Activated CD4-positive, alpha-beta T cell treated with anti-CD3 and anti-CD28 coated beads, Interleukin-2, amount 10 ng/mL, durations not matched to agents 24 days and 14 days (primary cell): ENCODE data around the gene SF3B2. TPM values are rescaled to one million over a fixed set of nuclear protein-coding genes. Genes with fewer than 3 reads are reported as not detected.
A peak's percentile ranks its signal among the peaks of the same experiment; 100 is the strongest.

Experiments
- DNase-seq: peaks from one replicate; pipeline ENCODE4 v3.0.0; 2022
- H3K27ac Mint-ChIP-seq: one replicate; pipeline ENCODE4 v1.8.0; 2022; ENCODE audit warnings: mild to moderate bottlenecking, mixed read lengths
- H3K27me3 Mint-ChIP-seq: one replicate; pipeline ENCODE4 v1.8.0; 2022; ENCODE audit warnings: mixed read lengths
- H3K36me3 Mint-ChIP-seq: one replicate; pipeline ENCODE4 v1.8.0; 2022; ENCODE audit warnings: low read depth, mild to moderate bottlenecking, mixed read lengths
- H3K4me1 Mint-ChIP-seq: one replicate; pipeline ENCODE4 v1.8.0; 2021; ENCODE audit warnings: mixed read lengths
- H3K4me3 Mint-ChIP-seq: one replicate; pipeline ENCODE4 v1.8.0; 2022; ENCODE audit warnings: mild to moderate bottlenecking, moderate library complexity, mixed read lengths
- H3K9me3 Mint-ChIP-seq: one replicate; pipeline ENCODE4 v1.8.0; 2021; ENCODE audit warnings: mixed read lengths
- intact Hi-C: fragments of 100-400 bp; cut with micrococcal nuclease; formaldehyde crosslinking; loops from one replicate; pipeline ENCODE4 v1.15.1; 2023
- total RNA-seq: library from RNA; stranded (reverse); gene quantifications from 2 replicates; pipeline ENCODE4 v1.2.3, GENCODE V29; 2022

SF3B2 gene
- total RNA-seq, 1 donor from 2014 or later = 283 TPM

GRCh38 chr11:66032957-66033735, 19.0 kb upstream of the SF3B2 start:
- H3K27me3 Mint-ChIP-seq = peaks cover 8% of the 10 kb centered on the region
- no peak overlapping the region for H3K4me3 Mint-ChIP-seq
- H3K36me3 Mint-ChIP-seq = no peaks in the 10 kb centered on the region
- DNase-seq = no peak
- intact Hi-C loops = no loop called here
- H3K9me3 Mint-ChIP-seq = no peaks in the 10 kb centered on the region
- no peaks in the 10 kb centered on the region for H3K4me1 Mint-ChIP-seq
- H3K27ac Mint-ChIP-seq = no peak overlapping the region

- intact Hi-C loops = no loop called here
- no peaks in the 10 kb centered on the region for H3K9me3 Mint-ChIP-seq
Measured at GRCh38 chr11:66035653-66036333, 16.4 kb upstream of the SF3B2 start.

GRCh38 chr11:66036334-66036710, 15.8 kb upstream of the SF3B2 start:
- H3K36me3 Mint-ChIP-seq = no peaks in the 10 kb centered on the region
- no peak overlapping the region for H3K4me3 Mint-ChIP-seq
- no peak overlapping the region for H3K27ac Mint-ChIP-seq
- H3K4me1 Mint-ChIP-seq = no peaks in the 10 kb centered on the region
- H3K27me3 Mint-ChIP-seq = peaks cover 10% of the 10 kb centered on the region
- H3K9me3 Mint-ChIP-seq = no peaks in the 10 kb centered on the region
- intact Hi-C loops = no loop called here
- DNase-seq = no peak

More at GRCh38 chr11:66035653-66036333, 16.4 kb upstream of the SF3B2 start:
- DNase-seq = no peak
- Mint-ChIP-seq H3K27ac (no peak overlapping the region), H3K36me3 (no peaks in the 10 kb centered on the region), H3K4me3 (no peak overlapping the region), H3K4me1 (no peaks in the 10 kb centered on the region), H3K27me3 (peaks cover 8% of the 10 kb centered on the region)

- Mint-ChIP-seq H3K27me3 (peaks cover 10% of the 10 kb centered on the region), H3K36me3 (no peaks in the 10 kb centered on the region), H3K4me3 (no peak overlapping the region), H3K9me3 (no peaks in the 10 kb centered on the region), H3K27ac (no peak overlapping the region), H3K4me1 (no peaks in the 10 kb centered on the region)
- intact Hi-C loops = no loop called here
- no peak for DNase-seq
Measured at GRCh38 chr11:66037327-66037726, 14.8 kb upstream of the SF3B2 start.

GRCh38 chr11:66039765-66040164, 12.4 kb upstream of the SF3B2 start:
- DNase-seq = no peak
- Mint-ChIP-seq H3K4me1 (peaks cover 3% of the 10 kb centered on the region), H3K27ac (no peak overlapping the region), H3K36me3 (no peaks in the 10 kb centered on the region), H3K27me3 (peaks cover 7% of the 10 kb centered on the region), H3K9me3 (no peaks in the 10 kb centered on the region), H3K4me3 (no peak overlapping the region)
- intact Hi-C loops = no loop called here

- DNase-seq = no peak
- intact Hi-C loops = no loop called here
- H3K36me3 Mint-ChIP-seq = no peaks in the 10 kb centered on the region
- no peak overlapping the region for H3K4me3 Mint-ChIP-seq
- H3K27me3 Mint-ChIP-seq = peaks cover 7% of the 10 kb centered on the region
- H3K4me1 Mint-ChIP-seq = peaks cover 10% of the 10 kb centered on the region
- no peaks in the 10 kb centered on the region for H3K9me3 Mint-ChIP-seq
- no peak overlapping the region for H3K27ac Mint-ChIP-seq
Measured at GRCh38 chr11:66042227-66042995, 9.8 kb upstream of the SF3B2 start.

- H3K36me3 Mint-ChIP-seq = no peaks in the 10 kb centered on the region
- H3K27me3 Mint-ChIP-seq = peaks cover 11% of the 10 kb centered on the region
- DNase-seq = no peak
- intact Hi-C loops = no loop called here
- no peak overlapping the region for H3K27ac Mint-ChIP-seq
- H3K4me1 Mint-ChIP-seq = peaks cover 10% of the 10 kb centered on the region
- no peak overlapping the region for H3K4me3 Mint-ChIP-seq
- no peaks in the 10 kb centered on the region for H3K9me3 Mint-ChIP-seq
Measured at GRCh38 chr11:66042996-66043906, 8.9 kb upstream of the SF3B2 start.

- peak overlapping the region; percentile 35 for H3K27ac Mint-ChIP-seq
- peaks cover 13% of the 10 kb centered on the region for H3K27me3 Mint-ChIP-seq
- H3K36me3 Mint-ChIP-seq = no peaks in the 10 kb centered on the region
- no peaks in the 10 kb centered on the region for H3K9me3 Mint-ChIP-seq
- peaks cover 14% of the 10 kb centered on the region for H3K4me1 Mint-ChIP-seq
- intact Hi-C loops = no loop called here
- peak overlapping the region; percentile 27 for H3K4me3 Mint-ChIP-seq
- DNase-seq = no peak
Measured at GRCh38 chr11:66044757-66045156, 7.4 kb upstream of the SF3B2 start.

- H3K4me3 Mint-ChIP-seq = peak overlapping the region; percentile 27
- peaks cover 11% of the 10 kb centered on the region for H3K27me3 Mint-ChIP-seq
- no peaks in the 10 kb centered on the region for H3K36me3 Mint-ChIP-seq
- H3K4me1 Mint-ChIP-seq = peaks cover 14% of the 10 kb centered on the region
- peak; percentile 96 for DNase-seq
- no peaks in the 10 kb centered on the region for H3K9me3 Mint-ChIP-seq
- intact Hi-C loops = no loop called here
- peak overlapping the region; percentile 35 for H3K27ac Mint-ChIP-seq
Measured at GRCh38 chr11:66045177-66045639, 7.0 kb upstream of the SF3B2 start.

GRCh38 chr11:66046901-66047300, 5.3 kb upstream of the SF3B2 start:
- H3K9me3 Mint-ChIP-seq = no peaks in the 10 kb centered on the region
- intact Hi-C loops = no loop called here
- H3K4me3 Mint-ChIP-seq = no peak overlapping the region

GRCh38 chr11:66047541-66048365, 4.4 kb upstream of the SF3B2 start:
- H3K4me3 Mint-ChIP-seq = no peak overlapping the region
- no peaks in the 10 kb centered on the region for H3K9me3 Mint-ChIP-seq
- H3K27me3 Mint-ChIP-seq = peaks cover 7% of the 10 kb centered on the region
- H3K4me1 Mint-ChIP-seq = peaks cover 24% of the 10 kb centered on the region
- H3K36me3 Mint-ChIP-seq = peaks cover 6% of the 10 kb centered on the region
- intact Hi-C loops = no loop called here
- no peak overlapping the region for H3K27ac Mint-ChIP-seq
- no peak for DNase-seq

More at GRCh38 chr11:66046901-66047300, 5.3 kb upstream of the SF3B2 start:
- Mint-ChIP-seq H3K27ac (no peak overlapping the region), H3K36me3 (no peaks in the 10 kb centered on the region), H3K4me1 (peaks cover 24% of the 10 kb centered on the region), H3K27me3 (peaks cover 7% of the 10 kb centered on the region)
- DNase-seq = no peak

- no peak within 1 kb of the TSS for H3K4me3 Mint-ChIP-seq
- H3K27me3 Mint-ChIP-seq = peaks cover 7% of the 10 kb centered on the region
- H3K9me3 Mint-ChIP-seq = no peaks in the 10 kb centered on the region
- no peak for DNase-seq
- H3K36me3 Mint-ChIP-seq = peaks cover 11% of the 10 kb centered on the region
- intact Hi-C loops = no loop called here
- H3K27ac Mint-ChIP-seq = no peak within 1 kb of the TSS
- H3K4me1 Mint-ChIP-seq = peaks cover 27% of the 10 kb centered on the region
Measured at GRCh38 chr11:66048547-66049323, 3.4 kb upstream of the SF3B2 start, which contains the start of gene GAL3ST3. Gene GAL3ST3 (minus strand): TSS chr11:66049161. CDS start chr11:66045415, 3,746 bp downstream.
